ENCODE results near the gene NOPCHAP1. TPM values are rescaled to one million over a fixed set of nuclear protein-coding genes. Genes with fewer than 3 reads are reported as not detected.

NOPCHAP1 gene
- total and polyA plus RNA-seq, 2 of the 4 experiments (the other 2 are of a cell fraction): 5.6 to 9.3 TPM

DNA sequence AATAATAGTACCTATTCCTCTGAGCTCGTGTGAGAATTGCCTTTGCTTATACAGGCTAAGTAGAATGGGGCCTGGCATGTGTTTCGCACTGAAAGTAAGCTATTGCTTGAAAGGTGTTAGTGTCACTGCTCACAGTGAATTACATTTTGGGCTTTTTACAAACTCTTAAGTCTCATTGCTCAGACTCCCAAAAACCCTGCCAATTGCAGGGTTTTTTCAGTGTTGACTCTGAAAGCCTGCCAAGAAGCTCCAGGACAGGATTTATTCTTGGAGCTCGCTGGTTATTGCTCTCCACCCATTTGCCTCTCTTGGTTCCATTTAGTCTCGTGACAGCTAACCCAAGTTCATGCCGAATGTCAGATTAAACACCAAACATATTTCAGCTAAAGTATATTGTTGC, 39.8 kb downstream of the NOPCHAP1 start:
- BruUV-seq (replicated peaks): no TSS peak
- Histone ChIP-seq H2AK5ac (ENCODE audit: low read depth, low read length) (no peak overlapping the region), H3K36me3 (ENCODE audit: control insufficient read depth, insufficient read depth, low read length) (peaks cover 26% of the 10 kb centered on the region; the same call in 1 of the 2 replicates), H4K20me1 (ENCODE audit: insufficient read depth, low read length) (peaks cover 3% of the 10 kb centered on the region; the same call in 1 of the 2 replicates), H2BK5ac (ENCODE audit: low read depth, low read length, poor library complexity, severe bottlenecking) (no peak overlapping the region), H3K9ac (ENCODE audit: low read depth, low read length) (no peak overlapping the region), H2AFZ (replicated peaks; ENCODE audit: low read length, poor library complexity) (no peak overlapping the region), H3K14ac (replicated peaks; ENCODE audit: low read depth, low read length) (no peak overlapping the region), H2BK120ac (ENCODE audit: low read depth, low read length) (no peak overlapping the region), H3K4ac (ENCODE audit: low read depth, low read length) (no peak overlapping the region), H3K27me3 (ENCODE audit: control insufficient read depth, insufficient read depth, low read length) (no peaks in the 10 kb centered on the region), H2AK9ac (replicated peaks; ENCODE audit: low read depth, low read length, poor library complexity) (no peak overlapping the region), H3K18ac (ENCODE audit: low read depth, low read length) (no peak overlapping the region), H4K5ac (ENCODE audit: low read depth, low read length) (no peak overlapping the region), H3K27ac (ENCODE audit: insufficient read depth, low read length) (no peak overlapping the region), H3K9me3 (ENCODE audit: control insufficient read depth, insufficient read depth, low read length) (no peaks in the 10 kb centered on the region), H3K23ac (ENCODE audit: low read depth, low read length) (no peak overlapping the region), H3K56ac (ENCODE audit: extremely low read depth, insufficient read depth, low read length) (no peak overlapping the region), H3K4me1 (ENCODE audit: control insufficient read depth, insufficient read depth, low read length) (peaks cover 6% of the 10 kb centered on the region), H3K9me1 (ENCODE audit: insufficient read depth, low read length) (no peaks in the 10 kb centered on the region; the same call in 1 of the 2 replicates), H3K4me2 (ENCODE audit: low read depth, low read length) (no peak overlapping the region; the same call in 1 of the 2 replicates), H3K79me1 (ENCODE audit: low read depth in 1 of 2, low read length in 2 of 2) (no peaks in the 10 kb centered on the region), H4K8ac (ENCODE audit: low read depth in 2 of 2, low read length in 2 of 2) (no peak overlapping the region), H3K4me3 (ENCODE audit: insufficient read depth, low read depth, low read length) (no peak overlapping the region), H2BK15ac (ENCODE audit: low read depth, low read length) (no peak overlapping the region), H2BK20ac (ENCODE audit: low read depth, low read length) (no peak overlapping the region), H4K91ac (ENCODE audit: insufficient read depth, low read depth, low read length) (no peak overlapping the region)
- ATAC-seq (ENCODE audit: low read depth) (peak; percentile 83), DNase-seq (peak; percentile 79)
- POLR2A ChIA-PET (ENCODE audit: unreplicated experiment): no interaction called here
- WGBS, 2 experiments (ENCODE audit: extremely low coverage in 2 of 2, insufficient read length in 1 of 2): 0% methylated on average over 1 of the region's 5 CpGs; no CpG with 5 or more reads in 1 of the 2 experiments
- intact Hi-C loops (cut with micrococcal nuclease) (loop anchor here (5.0 kb wide), 1 partner anchor 824 kb away; no protein-coding TSS in a partner anchor), dilution Hi-C loops (cut with HindIII; ENCODE audit: low sequenced_read_pairs, unreplicated experiment) (no loop called here), in situ Hi-C loops (cut with MboI; ENCODE audit: low sequenced_read_pairs) (no loop called here)
- CTCF ChIA-PET: no interaction called here
- TF ChIP-seq MAFK (IDR thresholded peaks at IDR 0.05; ENCODE audit: low read depth, low read length): no peak
- TF ChIP-seq, protein P1, sequence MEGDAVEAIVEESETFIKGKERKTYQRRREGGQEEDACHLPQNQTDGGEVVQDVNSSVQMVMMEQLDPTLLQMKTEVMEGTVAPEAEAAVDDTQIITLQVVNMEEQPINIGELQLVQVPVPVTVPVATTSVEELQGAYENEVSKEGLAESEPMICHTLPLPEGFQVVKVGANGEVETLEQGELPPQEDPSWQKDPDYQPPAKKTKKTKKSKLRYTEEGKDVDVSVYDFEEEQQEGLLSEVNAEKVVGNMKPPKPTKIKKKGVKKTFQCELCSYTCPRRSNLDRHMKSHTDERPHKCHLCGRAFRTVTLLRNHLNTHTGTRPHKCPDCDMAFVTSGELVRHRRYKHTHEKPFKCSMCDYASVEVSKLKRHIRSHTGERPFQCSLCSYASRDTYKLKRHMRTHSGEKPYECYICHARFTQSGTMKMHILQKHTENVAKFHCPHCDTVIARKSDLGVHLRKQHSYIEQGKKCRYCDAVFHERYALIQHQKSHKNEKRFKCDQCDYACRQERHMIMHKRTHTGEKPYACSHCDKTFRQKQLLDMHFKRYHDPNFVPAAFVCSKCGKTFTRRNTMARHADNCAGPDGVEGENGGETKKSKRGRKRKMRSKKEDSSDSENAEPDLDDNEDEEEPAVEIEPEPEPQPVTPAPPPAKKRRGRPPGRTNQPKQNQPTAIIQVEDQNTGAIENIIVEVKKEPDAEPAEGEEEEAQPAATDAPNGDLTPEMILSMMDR (conservative IDR thresholded peaks at IDR 0.05; ENCODE audit: low read depth, low read length): no peak
- TF ChIP-seq RAD21 (IDR thresholded peaks at IDR 0.05; ENCODE audit: low read length): no peak
- TF ChIP-seq, protein P2, sequence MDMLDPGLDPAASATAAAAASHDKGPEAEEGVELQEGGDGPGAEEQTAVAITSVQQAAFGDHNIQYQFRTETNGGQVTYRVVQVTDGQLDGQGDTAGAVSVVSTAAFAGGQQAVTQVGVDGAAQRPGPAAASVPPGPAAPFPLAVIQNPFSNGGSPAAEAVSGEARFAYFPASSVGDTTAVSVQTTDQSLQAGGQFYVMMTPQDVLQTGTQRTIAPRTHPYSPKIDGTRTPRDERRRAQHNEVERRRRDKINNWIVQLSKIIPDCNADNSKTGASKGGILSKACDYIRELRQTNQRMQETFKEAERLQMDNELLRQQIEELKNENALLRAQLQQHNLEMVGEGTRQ (IDR thresholded peaks at IDR 0.05; ENCODE audit: low read depth, low read length): no peak
- 0 out of 2 replicates have a peak, but pooled peaks have one; percentile 16 for TF ChIP-seq BHLHE40 (IDR thresholded peaks at IDR 0.05; ENCODE audit: low read depth, low read length)
- no peak for TF ChIP-seq MXI1 (IDR thresholded peaks at IDR 0.05; ENCODE audit: borderline replicate concordance, low read depth, low read length)
- no peak for TF ChIP-seq RCOR1 (IDR thresholded peaks at IDR 0.05; ENCODE audit: insufficient replicate concordance, low read length)
- TF ChIP-seq FOS (IDR thresholded peaks at IDR 0.05; ENCODE audit: low read depth, low read length): no peak
- TF ChIP-seq RFX5 (IDR thresholded peaks at IDR 0.05; ENCODE audit: low read depth, low read length): no peak

All from IMR-90 (cell line).